HG03565 (cell line): ENCODE results near the gene CASZ1.

Experiments used
- ATAC-seq: cut with Tn5 transposase; IDR thresholded peaks from one replicate; pipeline ENCODE4 v1.9.1; 2021; ENCODE audit warnings: mild to moderate bottlenecking, moderate library complexity; ENCODE audit not compliant: unreplicated experiment

The CASZ1 gene

GRCh38 chr1:10796029-10796944, at the start of gene CASZ1:
Gene CASZ1 (minus strand): TSS chr1:10796646. CDS start chr1:10693889, 102,757 bp downstream.
- ATAC-seq = no peak

- ATAC-seq = no peak
Observed at GRCh38 chr1:10843697-10844096, 47.3 kb upstream of the CASZ1 start.

- ATAC-seq = no peak
Observed at GRCh38 chr1:10841118-10841517, 44.7 kb upstream of the CASZ1 start.

GRCh38 chr1:10839188-10839770, 42.8 kb upstream of the CASZ1 start:
- no peak for ATAC-seq

GRCh38 chr1:10838541-10838940, 42.1 kb upstream of the CASZ1 start:
- ATAC-seq = no peak

- no peak for ATAC-seq
Observed at GRCh38 chr1:10836726-10837125, 40.3 kb upstream of the CASZ1 start.

GRCh38 chr1:10835822-10836421, 39.5 kb upstream of the CASZ1 start:
- no peak for ATAC-seq

GRCh38 chr1:10835421-10835820, 39.0 kb upstream of the CASZ1 start:
- no peak for ATAC-seq

GRCh38 chr1:10834770-10835412, 38.4 kb upstream of the CASZ1 start:
- ATAC-seq = no peak

GRCh38 chr1:10833630-10834557, 37.4 kb upstream of the CASZ1 start:
- ATAC-seq = no peak

GRCh38 chr1:10832703-10833102, 36.3 kb upstream of the CASZ1 start:
- no peak for ATAC-seq

- ATAC-seq = no peak
Observed at GRCh38 chr1:10830961-10831668, 34.7 kb upstream of the CASZ1 start.

GRCh38 chr1:10829965-10830515, 33.6 kb upstream of the CASZ1 start:
- ATAC-seq = no peak

GRCh38 chr1:10829067-10829818, 32.8 kb upstream of the CASZ1 start:
- no peak for ATAC-seq

- no peak for ATAC-seq
Observed at GRCh38 chr1:10827377-10828333, 31.2 kb upstream of the CASZ1 start.

- ATAC-seq = no peak
Observed at GRCh38 chr1:10825592-10825991, 29.1 kb upstream of the CASZ1 start.

GRCh38 chr1:10824821-10825540, 28.5 kb upstream of the CASZ1 start:
- no peak for ATAC-seq
